ENCODE results near the gene TRIM28. TPM values are rescaled to one million over a fixed set of nuclear protein-coding genes. Genes with fewer than 3 reads are reported as not detected.

The TRIM28 gene
- total and polyA plus RNA-seq, 2 experiments from 2014 or later = 303 to 650 TPM

DNA sequence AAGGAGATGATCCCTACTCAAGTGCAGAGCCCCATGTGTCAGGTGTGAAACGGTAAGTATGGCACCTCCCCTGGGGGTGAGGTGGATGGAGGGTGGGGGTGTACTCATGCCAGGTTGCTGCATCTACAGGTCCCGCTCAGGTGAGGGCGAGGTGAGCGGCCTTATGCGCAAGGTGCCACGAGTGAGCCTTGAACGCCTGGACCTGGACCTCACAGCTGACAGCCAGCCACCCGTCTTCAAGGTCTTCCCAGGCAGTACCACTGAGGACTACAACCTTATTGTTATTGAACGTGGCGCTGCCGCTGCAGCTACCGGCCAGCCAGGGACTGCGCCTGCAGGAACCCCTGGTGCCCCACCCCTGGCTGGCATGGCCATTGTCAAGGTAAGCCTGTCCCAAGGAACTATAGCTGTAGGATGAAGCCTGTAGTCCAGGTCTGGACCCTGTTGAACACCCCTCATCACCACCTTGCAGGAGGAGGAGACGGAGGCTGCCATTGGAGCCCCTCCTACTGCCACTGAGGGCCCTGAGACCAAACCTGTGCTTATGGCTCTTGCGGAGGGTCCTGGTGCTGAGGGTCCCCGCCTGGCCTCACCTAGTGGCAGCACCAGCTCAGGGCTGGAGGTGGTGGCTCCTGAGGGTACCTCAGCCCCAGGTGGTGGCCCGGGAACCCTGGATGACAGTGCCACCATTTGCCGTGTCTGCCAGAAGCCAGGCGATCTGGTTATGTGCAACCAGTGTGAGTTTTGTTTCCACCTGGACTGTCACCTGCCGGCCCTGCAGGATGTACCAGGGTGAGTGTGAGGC is 5.2 kb downstream of the TRIM28 start:
- Histone ChIP-seq H3K27ac (peak overlapping the region; percentile 33), H3K27me3 (no peaks in the 10 kb centered on the region), H3K9me3 (ENCODE audit: low read depth) (no peaks in the 10 kb centered on the region), H3K36me3 (peaks cover 47% of the 10 kb centered on the region), H3K4me3 (no peak overlapping the region), H3K4me1 (ENCODE audit: low read depth) (peaks cover 19% of the 10 kb centered on the region)
- TF ChIP-seq, protein P1, sequence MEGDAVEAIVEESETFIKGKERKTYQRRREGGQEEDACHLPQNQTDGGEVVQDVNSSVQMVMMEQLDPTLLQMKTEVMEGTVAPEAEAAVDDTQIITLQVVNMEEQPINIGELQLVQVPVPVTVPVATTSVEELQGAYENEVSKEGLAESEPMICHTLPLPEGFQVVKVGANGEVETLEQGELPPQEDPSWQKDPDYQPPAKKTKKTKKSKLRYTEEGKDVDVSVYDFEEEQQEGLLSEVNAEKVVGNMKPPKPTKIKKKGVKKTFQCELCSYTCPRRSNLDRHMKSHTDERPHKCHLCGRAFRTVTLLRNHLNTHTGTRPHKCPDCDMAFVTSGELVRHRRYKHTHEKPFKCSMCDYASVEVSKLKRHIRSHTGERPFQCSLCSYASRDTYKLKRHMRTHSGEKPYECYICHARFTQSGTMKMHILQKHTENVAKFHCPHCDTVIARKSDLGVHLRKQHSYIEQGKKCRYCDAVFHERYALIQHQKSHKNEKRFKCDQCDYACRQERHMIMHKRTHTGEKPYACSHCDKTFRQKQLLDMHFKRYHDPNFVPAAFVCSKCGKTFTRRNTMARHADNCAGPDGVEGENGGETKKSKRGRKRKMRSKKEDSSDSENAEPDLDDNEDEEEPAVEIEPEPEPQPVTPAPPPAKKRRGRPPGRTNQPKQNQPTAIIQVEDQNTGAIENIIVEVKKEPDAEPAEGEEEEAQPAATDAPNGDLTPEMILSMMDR (IDR thresholded peaks at IDR 0.05; ENCODE audit: low read depth, low read length) = no peak
- DNase-seq (ENCODE audit: low read depth in 1 of 2, low spot score in 1 of 2) = no peak

DNA sequence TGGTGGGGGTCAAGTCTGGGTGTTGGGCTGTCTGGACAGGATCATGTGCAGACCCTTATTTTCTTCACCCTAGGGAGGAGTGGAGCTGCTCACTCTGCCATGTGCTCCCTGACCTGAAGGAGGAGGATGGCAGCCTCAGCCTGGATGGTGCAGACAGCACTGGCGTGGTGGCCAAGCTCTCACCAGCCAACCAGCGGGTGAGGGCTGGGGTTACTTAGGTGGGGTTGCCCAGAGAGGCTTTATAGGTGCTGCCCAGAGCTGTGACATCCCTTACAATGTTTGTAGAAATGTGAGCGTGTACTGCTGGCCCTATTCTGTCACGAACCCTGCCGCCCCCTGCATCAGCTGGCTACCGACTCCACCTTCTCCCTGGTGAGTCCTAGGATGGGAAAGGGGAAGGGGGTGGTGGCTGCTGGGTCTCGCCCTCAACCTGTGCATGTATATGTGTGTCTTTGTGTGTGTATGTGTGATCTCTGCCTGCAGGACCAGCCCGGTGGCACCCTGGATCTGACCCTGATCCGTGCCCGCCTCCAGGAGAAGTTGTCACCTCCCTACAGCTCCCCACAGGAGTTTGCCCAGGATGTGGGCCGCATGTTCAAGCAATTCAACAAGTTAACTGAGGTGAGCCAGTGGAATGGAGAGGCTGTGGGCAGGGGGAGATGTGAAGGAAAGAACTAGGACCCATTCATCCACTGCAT is 5.9 kb downstream of the TRIM28 start:
- Histone ChIP-seq H3K27ac (no peak overlapping the region), H3K4me3 (no peak overlapping the region), H3K36me3 (peaks cover 47% of the 10 kb centered on the region), H3K27me3 (no peaks in the 10 kb centered on the region), H3K4me1 (ENCODE audit: low read depth) (peaks cover 21% of the 10 kb centered on the region), H3K9me3 (ENCODE audit: low read depth) (no peaks in the 10 kb centered on the region)
- DNase-seq (ENCODE audit: low read depth in 1 of 2, low spot score in 1 of 2) = no peak
- TF ChIP-seq, protein P1 (IDR thresholded peaks at IDR 0.05; ENCODE audit: low read depth, low read length) = no peak

DNA sequence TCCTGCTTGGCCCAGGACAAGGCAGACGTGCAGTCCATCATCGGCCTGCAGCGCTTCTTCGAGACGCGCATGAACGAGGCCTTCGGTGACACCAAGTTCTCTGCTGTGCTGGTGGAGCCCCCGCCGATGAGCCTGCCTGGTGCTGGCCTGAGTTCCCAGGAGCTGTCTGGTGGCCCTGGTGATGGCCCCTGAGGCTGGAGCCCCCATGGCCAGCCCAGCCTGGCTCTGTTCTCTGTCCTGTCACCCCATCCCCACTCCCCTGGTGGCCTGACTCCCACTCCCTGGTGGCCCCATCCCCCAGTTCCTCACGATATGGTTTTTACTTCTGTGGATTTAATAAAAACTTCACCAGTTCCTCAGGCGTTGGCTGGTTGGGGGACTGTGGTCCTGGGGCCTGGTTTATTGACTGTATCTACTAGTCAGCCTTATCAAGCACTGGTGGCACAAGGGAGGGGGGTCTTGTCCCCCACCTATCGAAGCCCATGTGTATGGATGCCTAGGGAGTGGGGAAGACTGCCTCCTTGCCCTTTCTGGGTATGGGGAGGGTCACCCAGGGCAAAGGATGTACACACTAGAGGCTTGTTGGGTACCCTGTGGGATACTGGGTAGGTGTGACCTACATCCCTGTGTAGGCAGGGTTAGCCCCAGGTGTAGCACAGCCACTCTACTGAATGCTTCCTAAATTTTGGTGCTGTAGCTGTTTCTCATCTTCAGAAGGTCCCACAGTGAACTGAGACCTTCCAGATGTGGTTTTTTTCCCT is 6.7 kb downstream of the TRIM28 start:
- no peaks in the 10 kb centered on the region for H3K27me3 ChIP-seq
- peaks cover 24% of the 10 kb centered on the region for H3K4me1 ChIP-seq (ENCODE audit: low read depth)
- no peaks in the 10 kb centered on the region for H3K9me3 ChIP-seq (ENCODE audit: low read depth)
- no peak overlapping the region for H3K27ac ChIP-seq
- peaks cover 47% of the 10 kb centered on the region for H3K36me3 ChIP-seq
- no peak overlapping the region for H3K4me3 ChIP-seq
- no peak for DNase-seq (ENCODE audit: low read depth in 1 of 2, low spot score in 1 of 2)
- TF ChIP-seq, protein P1 (IDR thresholded peaks at IDR 0.05; ENCODE audit: low read depth, low read length) = no peak

DNA sequence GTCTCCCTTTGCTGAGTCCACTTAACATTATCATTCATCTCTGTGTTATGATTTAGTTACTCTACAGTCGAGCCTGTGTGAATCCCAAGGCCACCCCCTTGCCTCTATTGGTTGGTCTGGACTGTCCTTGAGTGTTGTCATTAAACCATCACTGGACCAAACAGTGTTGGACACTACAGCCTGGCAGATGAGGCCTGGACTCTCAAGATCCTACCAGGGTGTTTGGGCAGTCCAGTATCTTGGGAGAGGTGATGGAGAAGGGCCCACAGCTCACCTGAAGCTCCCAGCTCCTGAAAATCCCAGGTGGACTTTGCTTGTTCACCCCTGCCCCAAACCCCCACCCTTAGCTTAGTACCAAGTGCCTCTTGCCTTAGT is 7.2 kb downstream of the TRIM28 start:
- Histone ChIP-seq H3K9me3 (ENCODE audit: low read depth) (no peaks in the 10 kb centered on the region), H3K4me3 (no peak overlapping the region), H3K4me1 (ENCODE audit: low read depth) (peaks cover 19% of the 10 kb centered on the region), H3K27me3 (no peaks in the 10 kb centered on the region), H3K36me3 (peaks cover 48% of the 10 kb centered on the region), H3K27ac (no peak overlapping the region)
- TF ChIP-seq, protein P1 (IDR thresholded peaks at IDR 0.05; ENCODE audit: low read depth, low read length) = no peak
- no peak for DNase-seq (ENCODE audit: low read depth in 1 of 2, low spot score in 1 of 2)

DNA sequence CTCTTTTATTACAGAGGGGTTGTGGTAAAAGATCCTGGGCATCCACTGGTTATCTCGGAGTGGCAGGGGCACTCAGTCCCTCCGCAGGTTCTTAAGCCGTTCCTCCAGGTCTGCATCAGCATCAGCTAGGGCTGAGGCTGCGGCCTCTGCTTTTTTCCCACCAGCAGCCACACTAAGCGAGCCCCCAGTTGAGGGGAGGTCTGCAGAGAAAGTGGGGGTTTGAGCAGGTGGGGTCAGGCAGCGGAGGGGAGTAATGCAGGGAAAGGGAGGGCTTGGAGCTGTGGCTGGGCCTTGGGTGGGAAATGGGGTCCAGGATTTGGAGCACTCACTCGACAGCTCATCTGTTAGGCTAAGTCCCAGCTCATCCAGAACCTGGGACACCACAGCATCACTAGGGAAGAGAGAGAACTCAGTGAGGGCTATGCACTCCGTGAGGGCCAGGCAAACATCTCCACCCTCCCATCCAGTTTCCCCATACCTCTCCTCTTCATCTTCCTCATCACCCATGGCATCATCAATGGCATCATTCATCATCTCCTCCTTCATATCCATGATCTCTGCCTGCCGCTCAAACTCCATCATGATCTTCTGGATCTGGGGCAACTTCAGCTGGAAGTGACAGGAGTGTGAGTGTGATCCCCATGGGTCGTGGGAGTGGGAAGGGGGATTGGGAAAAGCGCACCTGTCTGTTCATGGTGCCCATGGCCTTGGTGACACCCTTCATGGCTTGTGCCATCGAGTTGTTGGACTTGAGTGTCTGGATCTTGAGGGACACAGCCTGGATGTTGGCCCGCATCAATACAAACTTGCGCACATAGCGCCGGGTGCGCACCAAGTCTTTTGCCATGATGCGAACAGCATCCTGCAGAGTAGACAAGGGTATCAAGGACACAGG is 8.0 kb downstream of the TRIM28 start:
- Histone ChIP-seq H3K27ac (peak overlapping the region; percentile 39), H3K4me1 (ENCODE audit: low read depth) (peaks cover 15% of the 10 kb centered on the region), H3K36me3 (peaks cover 55% of the 10 kb centered on the region), H3K9me3 (ENCODE audit: low read depth) (no peaks in the 10 kb centered on the region), H3K27me3 (no peaks in the 10 kb centered on the region), H3K4me3 (no peak overlapping the region)
- TF ChIP-seq, protein P1 (IDR thresholded peaks at IDR 0.05; ENCODE audit: low read depth, low read length) = no peak
- no peak for DNase-seq (ENCODE audit: low read depth in 1 of 2, low spot score in 1 of 2)
